ENCODE data around the gene ITGA3. TPM values are rescaled to one million over a fixed set of nuclear protein-coding genes. Genes with fewer than 3 reads are reported as not detected.

ITGA3 gene
- total RNA-seq, 1 donor from 2014 or later, result 17.0 TPM

DNA sequence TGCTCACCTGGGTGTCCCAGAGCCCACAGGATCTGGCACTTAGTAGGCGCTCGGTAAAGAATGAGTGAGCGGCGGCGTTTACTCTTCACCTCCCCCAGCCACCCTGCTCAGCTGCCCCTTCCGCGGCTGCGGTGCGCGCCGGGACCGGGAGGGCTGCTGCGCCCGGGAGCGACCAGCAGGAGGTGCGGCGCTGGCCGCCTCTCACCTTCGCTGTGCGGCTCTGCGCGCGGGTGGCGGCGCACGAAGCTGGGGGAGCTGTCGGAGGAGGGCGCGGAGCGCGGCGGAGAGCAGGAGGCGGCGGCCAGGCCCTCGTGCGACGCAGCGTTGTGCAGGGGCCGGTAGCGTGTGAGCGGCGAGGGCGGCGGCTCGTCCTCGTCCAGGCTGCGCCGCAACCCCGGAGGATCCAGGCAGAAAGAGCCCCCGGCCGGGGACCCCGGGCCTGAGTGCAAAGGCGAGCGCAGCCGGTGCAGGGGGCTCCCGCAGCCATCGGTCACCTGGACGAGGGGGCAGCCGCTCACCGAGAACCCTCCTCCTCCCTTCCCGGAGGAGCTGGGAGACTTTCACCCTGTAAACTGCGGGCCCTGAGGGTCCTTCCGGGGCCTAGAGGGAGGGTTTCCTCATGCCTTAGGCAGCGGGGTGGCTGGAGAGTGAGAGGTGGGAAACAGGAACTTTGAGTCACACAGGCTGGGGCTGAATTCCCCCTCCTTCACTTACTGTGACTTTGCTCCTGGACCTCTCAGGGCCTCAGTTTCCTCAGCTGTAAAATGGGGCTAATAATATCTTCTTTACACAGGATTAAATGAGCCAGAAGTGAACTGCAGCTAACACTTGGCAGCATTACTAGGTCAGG, 61.5 kb downstream of the ITGA3 start:
- H3K27ac ChIP-seq (replicated peaks), result no peak overlapping the region
- intact Hi-C loops (cut with micrococcal nuclease), result no loop called here
- TF ChIP-seq, protein P1, sequence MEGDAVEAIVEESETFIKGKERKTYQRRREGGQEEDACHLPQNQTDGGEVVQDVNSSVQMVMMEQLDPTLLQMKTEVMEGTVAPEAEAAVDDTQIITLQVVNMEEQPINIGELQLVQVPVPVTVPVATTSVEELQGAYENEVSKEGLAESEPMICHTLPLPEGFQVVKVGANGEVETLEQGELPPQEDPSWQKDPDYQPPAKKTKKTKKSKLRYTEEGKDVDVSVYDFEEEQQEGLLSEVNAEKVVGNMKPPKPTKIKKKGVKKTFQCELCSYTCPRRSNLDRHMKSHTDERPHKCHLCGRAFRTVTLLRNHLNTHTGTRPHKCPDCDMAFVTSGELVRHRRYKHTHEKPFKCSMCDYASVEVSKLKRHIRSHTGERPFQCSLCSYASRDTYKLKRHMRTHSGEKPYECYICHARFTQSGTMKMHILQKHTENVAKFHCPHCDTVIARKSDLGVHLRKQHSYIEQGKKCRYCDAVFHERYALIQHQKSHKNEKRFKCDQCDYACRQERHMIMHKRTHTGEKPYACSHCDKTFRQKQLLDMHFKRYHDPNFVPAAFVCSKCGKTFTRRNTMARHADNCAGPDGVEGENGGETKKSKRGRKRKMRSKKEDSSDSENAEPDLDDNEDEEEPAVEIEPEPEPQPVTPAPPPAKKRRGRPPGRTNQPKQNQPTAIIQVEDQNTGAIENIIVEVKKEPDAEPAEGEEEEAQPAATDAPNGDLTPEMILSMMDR (IDR thresholded peaks at IDR 0.05; ENCODE audit: borderline replicate concordance), result peak; percentile 76
- DNase-seq, result no peak
- H3K4me3 ChIP-seq, result peak overlapping the region; percentile 46
- H3K9me3 ChIP-seq (replicated peaks), result no peaks in the 10 kb centered on the region
- H3K27me3 ChIP-seq (ENCODE audit: low read depth), result peaks cover 4% of the 10 kb centered on the region
- peaks cover 46% of the 10 kb centered on the region for H3K4me1 ChIP-seq
- H3K36me3 ChIP-seq, result no peaks in the 10 kb centered on the region

DNA sequence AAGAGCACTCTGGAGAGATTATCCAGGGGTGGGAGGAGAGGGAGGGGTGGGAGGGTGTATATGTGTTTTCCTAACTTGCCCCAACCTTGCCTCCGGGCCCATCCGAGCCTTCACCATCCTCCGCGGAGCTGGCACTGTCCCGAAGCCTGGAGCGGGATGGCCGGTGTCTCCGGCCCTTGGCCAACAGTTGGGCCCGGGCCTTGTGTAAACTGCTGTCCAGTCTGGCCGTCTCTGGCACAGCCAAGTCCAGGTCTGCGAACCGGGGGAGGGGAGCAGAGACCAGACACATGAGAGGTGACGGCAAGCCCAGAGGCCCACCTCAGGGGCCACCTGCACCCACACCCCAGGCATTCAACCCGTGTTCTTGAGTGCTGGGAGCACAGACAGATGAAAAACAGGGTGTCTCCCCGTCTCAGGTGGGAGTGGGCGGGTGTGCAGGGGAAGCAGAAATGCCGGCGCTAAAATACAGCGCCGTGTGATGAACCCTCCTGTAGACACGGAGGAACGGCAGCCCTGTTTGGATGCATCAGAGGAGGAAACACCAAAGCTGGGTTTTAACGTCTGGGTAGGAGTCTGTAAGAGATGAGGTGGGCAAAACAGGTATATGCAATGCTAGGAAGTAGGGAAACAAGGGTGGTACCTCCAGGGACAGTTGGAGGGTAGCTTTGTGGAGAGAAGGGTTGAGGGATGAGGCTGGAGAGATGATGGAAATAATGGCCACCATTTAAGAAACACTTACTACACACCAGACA, 62.3 kb downstream of the ITGA3 start:
- intact Hi-C loops (cut with micrococcal nuclease), result no loop called here
- Histone ChIP-seq H3K36me3 (no peaks in the 10 kb centered on the region), H3K4me1 (peaks cover 38% of the 10 kb centered on the region), H3K27ac (replicated peaks) (no peak overlapping the region), H3K27me3 (ENCODE audit: low read depth) (peaks cover 4% of the 10 kb centered on the region), H3K9me3 (replicated peaks) (no peaks in the 10 kb centered on the region), H3K4me3 (no peak overlapping the region)
- TF ChIP-seq, protein P1 (IDR thresholded peaks at IDR 0.05; ENCODE audit: borderline replicate concordance), result no peak
- DNase-seq, result no peak

DNA sequence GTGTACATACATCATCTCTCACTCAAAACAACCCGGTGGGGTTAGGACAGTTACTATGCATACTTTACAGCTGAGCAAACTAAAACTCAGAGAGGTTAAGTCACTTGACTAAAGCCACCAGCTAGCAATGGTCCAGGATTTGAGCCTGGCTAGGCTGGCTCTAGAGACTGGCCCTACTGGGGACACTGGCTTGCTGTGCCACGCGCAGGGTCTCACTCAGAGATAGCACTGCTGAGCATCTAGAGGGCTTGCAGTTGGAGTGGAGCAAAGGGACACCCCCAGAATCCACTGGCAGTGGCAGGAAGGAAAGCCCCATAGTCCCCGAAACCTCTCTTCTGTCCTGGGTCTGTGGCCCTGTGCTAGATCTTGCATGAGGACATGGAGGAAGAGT, 62.9 kb downstream of the ITGA3 start:
- intact Hi-C loops (cut with micrococcal nuclease), result no loop called here
- H3K27me3 ChIP-seq (ENCODE audit: low read depth), result peaks cover 4% of the 10 kb centered on the region
- TF ChIP-seq, protein P1 (IDR thresholded peaks at IDR 0.05; ENCODE audit: borderline replicate concordance), result no peak
- no peak for DNase-seq
- H3K4me1 ChIP-seq, result peaks cover 38% of the 10 kb centered on the region
- no peak overlapping the region for H3K27ac ChIP-seq (replicated peaks)
- no peak overlapping the region for H3K4me3 ChIP-seq
- H3K9me3 ChIP-seq (replicated peaks), result no peaks in the 10 kb centered on the region
- no peaks in the 10 kb centered on the region for H3K36me3 ChIP-seq

DNA sequence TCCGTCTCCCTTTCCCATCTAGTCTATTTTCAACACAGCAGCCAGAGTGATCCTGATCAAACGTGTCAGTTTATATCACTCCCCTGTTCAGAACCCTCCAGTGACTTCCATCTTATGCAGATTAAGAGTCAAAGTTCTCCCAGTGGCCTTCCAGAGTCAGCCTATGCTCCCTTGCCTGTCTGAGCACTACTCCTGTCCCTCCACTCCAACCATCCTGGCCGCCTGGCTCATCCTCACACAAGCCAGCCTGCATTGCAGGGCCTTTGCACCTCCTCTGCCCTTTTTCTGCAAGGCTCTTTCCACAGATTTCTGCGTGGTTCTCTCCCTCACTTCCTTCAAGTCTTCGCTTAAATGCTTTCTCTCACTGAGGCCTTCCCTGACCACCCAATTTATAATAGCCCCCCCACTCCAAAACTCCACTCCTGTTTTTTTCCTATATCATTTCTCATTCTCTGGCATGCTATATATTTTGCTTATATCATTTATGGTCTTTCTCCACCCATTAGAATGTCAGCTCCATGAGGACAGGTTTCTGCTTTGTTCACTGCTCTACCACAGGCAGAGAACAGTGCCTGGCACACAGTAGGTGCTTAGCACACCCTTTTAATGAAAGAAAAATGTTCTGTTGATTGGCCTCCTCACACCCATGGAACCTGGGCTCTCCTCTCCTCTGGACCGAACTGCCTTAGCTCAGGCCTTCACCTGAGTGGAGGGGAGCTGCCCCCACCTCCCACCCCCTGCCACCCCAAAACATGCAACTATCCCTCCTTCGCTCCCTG, 64.8 kb downstream of the ITGA3 start:
- Histone ChIP-seq H3K27me3 (ENCODE audit: low read depth) (peaks cover 4% of the 10 kb centered on the region), H3K9me3 (replicated peaks) (no peaks in the 10 kb centered on the region), H3K36me3 (no peaks in the 10 kb centered on the region), H3K27ac (replicated peaks) (no peak overlapping the region), H3K4me1 (peaks cover 25% of the 10 kb centered on the region), H3K4me3 (no peak overlapping the region)
- intact Hi-C loops (cut with micrococcal nuclease), result no loop called here
- TF ChIP-seq, protein P1 (IDR thresholded peaks at IDR 0.05; ENCODE audit: borderline replicate concordance), result no peak
- DNase-seq, result no peak

GRCh38 chr17:50122945-50123344, 67.0 kb downstream of the ITGA3 start:
- intact Hi-C loops (cut with micrococcal nuclease), result no loop called here
- Histone ChIP-seq H3K27ac (replicated peaks) (no peak overlapping the region), H3K9me3 (replicated peaks) (no peaks in the 10 kb centered on the region), H3K4me3 (no peak overlapping the region), H3K36me3 (no peaks in the 10 kb centered on the region), H3K4me1 (peaks cover 10% of the 10 kb centered on the region), H3K27me3 (ENCODE audit: low read depth) (no peaks in the 10 kb centered on the region)
- DNase-seq, result no peak
- TF ChIP-seq, protein P1 (IDR thresholded peaks at IDR 0.05; ENCODE audit: borderline replicate concordance), result no peak

Data from left ventricle myocardium inferior (tissue), 1 donor.